GM10266 (cell line): ENCODE data around the gene PROB1.
"Not testable (repeated sequence)": the region's sequence is repeated elsewhere in the genome, so short reads cannot be mapped to it uniquely, and the experiment has no call there.

Experiments
- DNase-seq: peaks from one replicate; pipeline ENCODE4 v3.0.0; 2012; ENCODE audit errors: extremely low spot score
- TF ChIP-seq, protein P1 (sequence below): IDR thresholded peaks from 2 replicates; pipeline ENCODE4 v1.5.1; 2012; ENCODE audit warnings: mild to moderate bottlenecking, low read depth; ENCODE audit not compliant: control insufficient read depth, insufficient read depth; ENCODE audit errors: missing control alignments

Gene PROB1

GRCh38 chr5:139410993-139411828 lies 16.3 kb upstream of the PROB1 start:
- TF ChIP-seq, protein P1, sequence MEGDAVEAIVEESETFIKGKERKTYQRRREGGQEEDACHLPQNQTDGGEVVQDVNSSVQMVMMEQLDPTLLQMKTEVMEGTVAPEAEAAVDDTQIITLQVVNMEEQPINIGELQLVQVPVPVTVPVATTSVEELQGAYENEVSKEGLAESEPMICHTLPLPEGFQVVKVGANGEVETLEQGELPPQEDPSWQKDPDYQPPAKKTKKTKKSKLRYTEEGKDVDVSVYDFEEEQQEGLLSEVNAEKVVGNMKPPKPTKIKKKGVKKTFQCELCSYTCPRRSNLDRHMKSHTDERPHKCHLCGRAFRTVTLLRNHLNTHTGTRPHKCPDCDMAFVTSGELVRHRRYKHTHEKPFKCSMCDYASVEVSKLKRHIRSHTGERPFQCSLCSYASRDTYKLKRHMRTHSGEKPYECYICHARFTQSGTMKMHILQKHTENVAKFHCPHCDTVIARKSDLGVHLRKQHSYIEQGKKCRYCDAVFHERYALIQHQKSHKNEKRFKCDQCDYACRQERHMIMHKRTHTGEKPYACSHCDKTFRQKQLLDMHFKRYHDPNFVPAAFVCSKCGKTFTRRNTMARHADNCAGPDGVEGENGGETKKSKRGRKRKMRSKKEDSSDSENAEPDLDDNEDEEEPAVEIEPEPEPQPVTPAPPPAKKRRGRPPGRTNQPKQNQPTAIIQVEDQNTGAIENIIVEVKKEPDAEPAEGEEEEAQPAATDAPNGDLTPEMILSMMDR, result no peak
- DNase-seq, result no peak

DNA sequence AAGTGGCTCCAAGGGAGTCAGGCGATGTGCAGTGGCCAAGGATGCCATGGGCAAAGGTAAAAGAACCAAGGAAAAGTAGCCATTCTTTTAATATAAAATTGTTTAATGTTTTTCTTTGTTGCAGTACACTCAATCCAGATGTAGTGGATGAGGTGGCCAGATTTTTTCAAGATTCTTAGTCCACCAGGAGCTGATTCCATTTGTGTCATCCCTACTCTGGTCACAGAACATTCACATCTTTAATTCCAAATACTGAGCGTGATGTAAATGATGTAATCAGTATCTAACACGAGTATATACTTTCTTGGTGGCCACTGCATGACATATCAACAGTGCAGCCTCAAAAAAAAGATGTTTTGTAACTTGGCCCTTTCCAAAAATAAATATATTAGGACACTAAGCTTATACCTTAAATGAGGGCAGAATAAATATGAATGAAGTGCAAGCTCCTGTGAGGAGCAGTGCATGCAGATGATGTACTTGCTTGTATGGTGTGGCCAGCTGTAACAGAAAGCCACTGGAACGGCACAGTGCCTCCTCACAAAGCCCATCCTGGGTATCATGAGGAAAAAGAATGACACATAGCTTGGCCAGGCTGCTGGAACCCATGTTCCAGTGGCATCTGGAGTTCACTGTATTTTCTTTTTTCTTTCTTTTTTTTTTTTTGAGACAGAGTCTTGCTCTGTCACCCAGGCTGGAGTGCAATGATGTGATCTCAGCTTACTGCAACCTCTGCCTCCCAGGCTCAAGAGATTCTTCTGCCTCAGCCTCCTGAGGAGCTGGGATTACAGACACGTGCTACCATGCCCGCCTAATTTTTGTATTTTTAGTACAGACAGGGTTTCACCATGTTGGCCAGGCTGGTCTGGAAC lies 15.5 kb upstream of the PROB1 start:
- no peak for DNase-seq
- TF ChIP-seq, protein P1, result no peak

GRCh38 chr5:139409116-139409515 lies 14.2 kb upstream of the PROB1 start:
- DNase-seq, result not testable (repeated sequence)

- DNase-seq, result no peak
- TF ChIP-seq, protein P1, result no peak
Observed at GRCh38 chr5:139408191-139408590, 13.3 kb upstream of the PROB1 start.

DNA sequence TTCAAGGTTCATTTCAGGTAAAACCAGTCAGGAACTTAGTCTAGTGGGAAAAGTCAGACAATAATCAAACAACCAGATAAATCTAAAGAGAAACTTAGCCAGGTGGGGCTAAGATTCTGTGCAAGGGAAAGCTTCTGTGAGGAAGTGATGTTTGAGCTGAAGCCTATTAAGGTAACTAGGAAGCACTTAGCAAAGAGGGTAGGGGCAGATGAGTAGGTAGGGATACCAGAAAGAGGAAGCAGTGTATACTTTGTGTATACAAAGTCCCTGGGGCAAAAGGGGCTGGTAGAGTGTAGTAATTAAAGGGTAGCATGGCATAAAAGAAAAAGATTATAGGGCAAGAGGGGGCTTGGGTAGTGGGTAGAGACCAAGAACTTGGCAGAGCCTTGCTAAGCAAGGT lies 12.6 kb upstream of the PROB1 start:
- no peak for DNase-seq

DNA sequence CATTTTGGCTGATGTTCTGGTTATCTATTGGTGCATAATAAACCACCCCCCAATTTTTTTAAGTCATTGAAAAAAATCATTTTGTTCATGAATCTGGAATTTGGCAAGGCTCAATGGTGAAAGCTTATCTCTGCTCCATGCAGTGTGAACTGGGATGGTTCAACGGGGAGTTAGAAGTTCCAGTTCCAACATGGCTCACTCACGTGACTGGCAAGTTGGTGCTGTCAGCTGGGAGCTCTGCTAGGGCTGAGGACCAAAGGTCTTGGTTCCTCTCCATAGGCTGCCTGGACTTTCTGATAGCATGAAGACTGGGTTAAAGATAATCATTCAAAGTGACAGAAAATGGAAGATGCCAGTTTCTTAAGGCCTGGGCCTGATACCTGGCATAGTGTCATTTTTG lies 12.1 kb upstream of the PROB1 start:
- TF ChIP-seq, protein P1, result no peak

More for the DNA sequence above, 12.6 kb upstream of the PROB1 start:
- TF ChIP-seq, protein P1, result no peak

GRCh38 chr5:139404484-139404840 lies 9.6 kb upstream of the PROB1 start:
- DNase-seq, result no peak
- TF ChIP-seq, protein P1, result no peak

More for the DNA sequence above, 12.1 kb upstream of the PROB1 start:
- no peak for DNase-seq
